Left lung (tissue), 10 donors: ENCODE measurements around the gene MALRD1. TPM values are rescaled to one million over a fixed set of nuclear protein-coding genes. Genes with fewer than 3 reads are reported as not detected.

ENCODE experiments used
- ATAC-seq: fragments of 200-7000 bp; cut with Tn5 transposase; one replicate; pipeline ENCODE4 v1.9.1; 2020; ENCODE audit warnings: moderate library complexity
- DNase-seq, 4 donors: peaks; one replicate each; pipeline ENCODE4 v3.0.0-alpha.2; 2013 to 2020
- H3K27ac ChIP-seq, 2 donors: fragments of 200-600 bp; sonication (generic) in 1 of 2; one replicate each; pipeline versions ENCODE4 v1.5.0 to v1.8.0; 2020 to 2021
- H3K27me3 ChIP-seq, 2 donors: fragments of 200-600 bp; sonication (generic) in 1 of 2; one replicate each; pipeline versions ENCODE4 v1.5.0 to v1.8.0; 2020 to 2021
- H3K36me3 ChIP-seq, 2 donors: fragments of 200-600 bp; sonication (generic) in 1 of 2; one replicate each; pipeline versions ENCODE4 v1.5.0 to v1.8.0; 2020 to 2021
- H3K4me1 ChIP-seq, 2 donors: fragments of 200-600 bp; one replicate each; pipeline ENCODE4 v1.8.0; 2021
- H3K4me3 ChIP-seq, 2 donors: fragments of 200-600 bp; sonication (generic) in 1 of 2; one replicate each; pipeline versions ENCODE4 v1.5.0 to v1.8.0; 2020 to 2021; ENCODE audit warnings: mild to moderate bottlenecking in 1 of 2
- H3K9me3 ChIP-seq, 2 donors: fragments of 200-600 bp; sonication (generic) in 1 of 2; one replicate each; pipeline versions ENCODE4 v1.5.0 to v1.8.0; 2020 to 2021
- intact Hi-C, 2 donors: fragments of 100-400 bp; cut with DNase I; formaldehyde crosslinking; loops; one replicate each; pipeline versions ENCODE4 v1.11.2 to v1.14.2; 2022
- polyA plus RNA-seq, 6 donors: library from polyadenylated mRNA; unstranded; fragments of 120-200 nt; gene quantifications; one replicate each; pipeline ENCODE4 v1.2.1, GENCODE V29; 2013; ENCODE audit not compliant: insufficient read length in 6 of 6
- total RNA-seq, 2 donors: library from RNA; stranded (reverse); fragmentation: NEBNext Ultra II Directional; extraction: Animal tissue kit (Norgen Biotek cat#: 25700); gene quantifications; one replicate each; pipeline ENCODE4 v1.2.1, GENCODE V29; 2021
- TF ChIP-seq, protein P1 (sequence below), 2 donors: fragments of 200-600 bp; sonication (generic) in 1 of 2; IDR thresholded peaks; one replicate each; pipeline versions ENCODE4 v1.5.0 to v1.8.0; 2021; ENCODE audit warnings: antibody characterized with exemption in 2 of 2
- donor health status: DM: no; HTN: yes; CAD: no.
- donor health status: DM: no; HTN: no; CAD: no.

Gene MALRD1
- total and polyA plus RNA-seq, 8 donors: 2.6 to 12.3 (median 6.9) TPM

GRCh38 chr10:19683960-19684359 is 635.4 kb downstream of the MALRD1 start:
- no peaks in the 10 kb centered on the region for H3K36me3 ChIP-seq
- no peak overlapping the region for H3K4me3 ChIP-seq
- H3K9me3 ChIP-seq: peaks cover 0 to 13% of the 10 kb centered on the region in 2 donors
- H3K4me1 ChIP-seq: no peaks in the 10 kb centered on the region
- no peak for ATAC-seq
- H3K27me3 ChIP-seq: no peaks in the 10 kb centered on the region
- intact Hi-C loops: no loop called here
- no peak overlapping the region for H3K27ac ChIP-seq
- TF ChIP-seq, protein P1, sequence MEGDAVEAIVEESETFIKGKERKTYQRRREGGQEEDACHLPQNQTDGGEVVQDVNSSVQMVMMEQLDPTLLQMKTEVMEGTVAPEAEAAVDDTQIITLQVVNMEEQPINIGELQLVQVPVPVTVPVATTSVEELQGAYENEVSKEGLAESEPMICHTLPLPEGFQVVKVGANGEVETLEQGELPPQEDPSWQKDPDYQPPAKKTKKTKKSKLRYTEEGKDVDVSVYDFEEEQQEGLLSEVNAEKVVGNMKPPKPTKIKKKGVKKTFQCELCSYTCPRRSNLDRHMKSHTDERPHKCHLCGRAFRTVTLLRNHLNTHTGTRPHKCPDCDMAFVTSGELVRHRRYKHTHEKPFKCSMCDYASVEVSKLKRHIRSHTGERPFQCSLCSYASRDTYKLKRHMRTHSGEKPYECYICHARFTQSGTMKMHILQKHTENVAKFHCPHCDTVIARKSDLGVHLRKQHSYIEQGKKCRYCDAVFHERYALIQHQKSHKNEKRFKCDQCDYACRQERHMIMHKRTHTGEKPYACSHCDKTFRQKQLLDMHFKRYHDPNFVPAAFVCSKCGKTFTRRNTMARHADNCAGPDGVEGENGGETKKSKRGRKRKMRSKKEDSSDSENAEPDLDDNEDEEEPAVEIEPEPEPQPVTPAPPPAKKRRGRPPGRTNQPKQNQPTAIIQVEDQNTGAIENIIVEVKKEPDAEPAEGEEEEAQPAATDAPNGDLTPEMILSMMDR (IDR thresholded peaks at IDR 0.05): no peak
- DNase-seq: peak in 1 of 4 donors; percentile 12

DNA sequence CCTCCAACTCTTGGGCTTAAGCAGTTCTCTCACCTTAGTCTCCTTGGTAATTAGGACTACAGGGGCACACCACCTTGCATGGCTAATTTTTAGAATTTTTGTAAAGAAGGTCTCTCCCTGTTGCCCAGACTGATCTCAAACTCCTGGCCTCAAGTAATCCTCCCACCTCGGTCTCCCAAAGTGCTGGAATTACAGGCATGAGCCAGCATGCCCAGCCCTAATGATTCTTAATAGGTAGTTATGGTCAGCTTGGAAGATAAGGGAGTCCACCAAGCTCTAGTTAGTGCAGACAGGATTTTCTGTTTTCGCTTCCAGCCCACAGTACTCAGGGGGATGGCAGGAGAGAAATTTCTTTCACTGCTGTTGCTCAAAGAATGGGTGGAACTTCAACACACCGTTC is 639.7 kb downstream of the MALRD1 start:
- no peak overlapping the region for H3K4me3 ChIP-seq
- ATAC-seq (no peak), DNase-seq (no peak)
- H3K9me3 ChIP-seq: peaks cover 0 to 8% of the 10 kb centered on the region in 2 donors
- H3K36me3 ChIP-seq: no peaks in the 10 kb centered on the region
- H3K27me3 ChIP-seq: no peaks in the 10 kb centered on the region
- TF ChIP-seq, protein P1 (IDR thresholded peaks at IDR 0.05): no peak
- intact Hi-C loops: no loop called here
- H3K4me1 ChIP-seq: no peaks in the 10 kb centered on the region
- H3K27ac ChIP-seq: no peak overlapping the region

- TF ChIP-seq, protein P1 (IDR thresholded peaks at IDR 0.05): no peak
- intact Hi-C loops: no loop called here
- Histone ChIP-seq H3K27ac (no peak overlapping the region), H3K27me3 (no peaks in the 10 kb centered on the region), H3K4me1 (no peaks in the 10 kb centered on the region), H3K9me3 (peaks cover 0 to 8% of the 10 kb centered on the region in 2 donors), H3K36me3 (no peaks in the 10 kb centered on the region), H3K4me3 (no peak overlapping the region)
- ATAC-seq (no peak), DNase-seq (no peak)
Measured at GRCh38 chr10:19689231-19689630, 640.6 kb downstream of the MALRD1 start.

DNA sequence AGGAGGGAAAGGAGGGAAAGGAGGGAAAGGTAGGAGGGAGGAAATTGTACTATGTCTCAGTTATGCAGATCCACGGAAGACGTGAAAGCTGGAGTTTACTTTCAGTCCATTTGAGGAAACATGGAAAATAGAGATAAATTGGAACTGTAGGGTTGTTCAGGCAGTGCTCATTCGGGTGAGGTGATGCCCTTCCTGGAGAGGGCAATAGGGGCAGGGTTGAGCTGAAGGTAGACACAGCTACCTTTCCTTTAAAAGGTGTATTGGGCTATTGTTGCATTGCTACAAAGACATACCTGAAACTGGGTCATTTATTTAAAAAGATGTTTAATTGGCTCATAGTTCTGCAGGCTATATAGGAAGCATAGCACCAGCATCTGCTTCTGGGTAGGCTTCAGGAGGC is 650.7 kb downstream of the MALRD1 start:
- no peaks in the 10 kb centered on the region for H3K36me3 ChIP-seq
- ATAC-seq (no peak), DNase-seq (no peak)
- TF ChIP-seq, protein P1 (IDR thresholded peaks at IDR 0.05): no peak
- no peak overlapping the region for H3K4me3 ChIP-seq
- no peaks in the 10 kb centered on the region for H3K27me3 ChIP-seq
- H3K27ac ChIP-seq: no peak overlapping the region
- H3K4me1 ChIP-seq: no peaks in the 10 kb centered on the region
- no peaks in the 10 kb centered on the region for H3K9me3 ChIP-seq
- intact Hi-C loops: no loop called here

GRCh38 chr10:19701427-19702052 is 652.9 kb downstream of the MALRD1 start:
- intact Hi-C loops: no loop called here
- Histone ChIP-seq H3K9me3 (no peaks in the 10 kb centered on the region), H3K4me3 (no peak overlapping the region), H3K4me1 (no peaks in the 10 kb centered on the region), H3K27me3 (no peaks in the 10 kb centered on the region), H3K27ac (no peak overlapping the region), H3K36me3 (no peaks in the 10 kb centered on the region)
- no peak for ATAC-seq
- TF ChIP-seq, protein P1 (IDR thresholded peaks at IDR 0.05): no peak
- DNase-seq: no peak
